Measurements from ENCODE around the gene PALLD. TPM values are rescaled to one million over a fixed set of nuclear protein-coding genes. Genes with fewer than 3 reads are reported as not detected.
A peak's percentile ranks its signal among the peaks of the same experiment; 100 is the strongest.

PALLD gene
- total and polyA plus RNA-seq, 3 donors from 2014 or later: 138 to 156 (median 146) TPM

DNA sequence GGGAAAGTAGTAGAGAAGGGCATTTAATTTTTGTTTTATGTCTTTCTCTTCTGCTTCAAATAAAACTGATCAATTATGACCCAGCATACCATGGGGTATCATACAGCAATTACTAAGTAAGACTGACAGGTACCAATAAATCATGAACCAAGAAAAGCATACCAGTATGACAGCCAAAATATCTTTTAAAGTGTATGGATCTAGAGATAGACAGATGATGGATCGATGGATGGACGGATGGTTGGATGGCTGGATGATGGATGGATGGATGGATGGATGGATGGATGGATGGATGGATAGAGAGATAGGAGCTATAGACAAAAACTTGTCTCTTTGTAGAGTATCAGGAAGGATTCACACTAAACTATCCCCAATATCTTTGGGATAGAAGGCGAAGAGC lies 18.0 kb upstream of the PALLD start:
- no peaks in the 10 kb centered on the region for H3K4me1 ChIP-seq
- H3K4me3 ChIP-seq: no peak overlapping the region
- no peak overlapping the region for H3K27ac ChIP-seq
- no peaks in the 10 kb centered on the region for H3K36me3 ChIP-seq (ENCODE audit: low read depth, missing control alignments)
- TF ChIP-seq, protein P1, sequence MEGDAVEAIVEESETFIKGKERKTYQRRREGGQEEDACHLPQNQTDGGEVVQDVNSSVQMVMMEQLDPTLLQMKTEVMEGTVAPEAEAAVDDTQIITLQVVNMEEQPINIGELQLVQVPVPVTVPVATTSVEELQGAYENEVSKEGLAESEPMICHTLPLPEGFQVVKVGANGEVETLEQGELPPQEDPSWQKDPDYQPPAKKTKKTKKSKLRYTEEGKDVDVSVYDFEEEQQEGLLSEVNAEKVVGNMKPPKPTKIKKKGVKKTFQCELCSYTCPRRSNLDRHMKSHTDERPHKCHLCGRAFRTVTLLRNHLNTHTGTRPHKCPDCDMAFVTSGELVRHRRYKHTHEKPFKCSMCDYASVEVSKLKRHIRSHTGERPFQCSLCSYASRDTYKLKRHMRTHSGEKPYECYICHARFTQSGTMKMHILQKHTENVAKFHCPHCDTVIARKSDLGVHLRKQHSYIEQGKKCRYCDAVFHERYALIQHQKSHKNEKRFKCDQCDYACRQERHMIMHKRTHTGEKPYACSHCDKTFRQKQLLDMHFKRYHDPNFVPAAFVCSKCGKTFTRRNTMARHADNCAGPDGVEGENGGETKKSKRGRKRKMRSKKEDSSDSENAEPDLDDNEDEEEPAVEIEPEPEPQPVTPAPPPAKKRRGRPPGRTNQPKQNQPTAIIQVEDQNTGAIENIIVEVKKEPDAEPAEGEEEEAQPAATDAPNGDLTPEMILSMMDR (IDR thresholded peaks at IDR 0.05): no peak
- no peak for TF ChIP-seq POLR2A (IDR thresholded peaks at IDR 0.05)
- no peak for DNase-seq
- no peaks in the 10 kb centered on the region for H3K9me3 ChIP-seq
- no peaks in the 10 kb centered on the region for H3K27me3 ChIP-seq
- intact Hi-C loops (cut with DNase I; ENCODE audit: low total_unique reads): no loop called here
- 72 to 83% methylated on average over 3 of the region's 3 CpGs for WGBS, 2 donors

DNA sequence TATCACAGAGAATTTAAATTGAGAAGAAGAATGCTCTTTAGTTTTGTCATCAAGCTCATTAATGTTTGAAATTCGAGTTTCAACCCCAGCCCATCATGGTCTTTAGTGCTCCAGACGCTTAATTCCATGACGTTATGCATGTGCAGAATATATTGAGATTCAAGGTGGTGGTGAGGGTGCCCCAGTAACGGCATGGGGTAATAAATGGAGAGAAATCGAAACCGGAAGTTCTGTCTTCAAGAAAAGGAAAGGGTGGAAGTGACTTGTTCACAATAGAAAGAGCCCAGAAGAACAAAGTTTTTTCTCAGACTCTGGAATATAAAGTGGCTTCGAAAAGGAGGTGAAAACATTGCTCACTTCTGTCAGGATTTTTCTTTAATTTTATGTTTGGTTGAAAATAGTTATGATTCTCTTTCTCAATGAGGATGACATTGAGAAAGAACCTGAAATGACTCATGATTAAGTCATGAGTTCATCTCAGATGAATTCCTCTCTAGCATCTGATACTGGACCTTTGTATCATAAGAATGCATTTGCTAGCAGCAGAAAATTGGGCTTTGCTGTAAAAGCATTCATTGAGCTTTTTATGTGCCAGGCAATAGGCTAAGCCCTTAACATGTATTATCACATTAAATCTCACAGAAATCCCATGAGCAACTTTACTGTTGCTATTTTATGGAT lies 15.8 kb upstream of the PALLD start:
- intact Hi-C loops (cut with DNase I; ENCODE audit: low total_unique reads): no loop called here
- peak; percentile 31 for DNase-seq
- WGBS, 2 donors: 10 to 12% methylated on average over 7 of the region's 7 CpGs

DNA sequence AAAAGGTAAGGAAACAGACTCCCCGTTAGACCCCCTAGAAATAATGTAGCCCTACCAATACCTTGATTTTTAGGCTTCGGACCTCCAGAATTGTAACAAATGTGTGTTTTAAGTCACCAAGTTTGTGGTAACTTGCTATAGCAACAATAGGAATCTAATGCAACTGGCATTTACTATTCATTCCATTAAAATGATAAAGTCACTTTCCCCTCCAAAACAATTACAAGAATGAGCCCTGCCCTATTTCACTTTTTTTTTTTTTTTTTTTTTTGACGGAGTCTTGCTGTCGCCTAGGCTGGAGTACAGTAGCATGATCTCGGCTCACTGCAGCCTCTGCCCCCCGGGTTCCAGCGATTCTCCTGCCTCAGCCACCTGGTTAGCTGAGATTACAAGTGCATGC lies 13.0 kb upstream of the PALLD start:
- Histone ChIP-seq H3K27me3 (no peaks in the 10 kb centered on the region), H3K4me3 (no peak overlapping the region), H3K4me1 (no peaks in the 10 kb centered on the region), H3K36me3 (ENCODE audit: low read depth, missing control alignments) (no peaks in the 10 kb centered on the region), H3K27ac (no peak overlapping the region), H3K9me3 (no peaks in the 10 kb centered on the region)
- WGBS, 2 donors: 87 to 96% methylated on average over 7 of the region's 7 CpGs
- DNase-seq: no peak
- intact Hi-C loops (cut with DNase I; ENCODE audit: low total_unique reads): no loop called here
- TF ChIP-seq POLR2A (IDR thresholded peaks at IDR 0.05): no peak
- TF ChIP-seq, protein P1 (IDR thresholded peaks at IDR 0.05): no peak

More for the DNA sequence above, 15.8 kb upstream of the PALLD start:
- peak overlapping the region; percentile 74 to 77 for H3K4me3 ChIP-seq
- no peaks in the 10 kb centered on the region for H3K27me3 ChIP-seq
- H3K4me1 ChIP-seq: no peaks in the 10 kb centered on the region
- H3K36me3 ChIP-seq (ENCODE audit: low read depth, missing control alignments): no peaks in the 10 kb centered on the region
- no peak for TF ChIP-seq POLR2A (IDR thresholded peaks at IDR 0.05)
- TF ChIP-seq, protein P1 (IDR thresholded peaks at IDR 0.05): no peak
- H3K9me3 ChIP-seq: no peaks in the 10 kb centered on the region
- H3K27ac ChIP-seq: peak overlapping the region; percentile 88 to 95

DNA sequence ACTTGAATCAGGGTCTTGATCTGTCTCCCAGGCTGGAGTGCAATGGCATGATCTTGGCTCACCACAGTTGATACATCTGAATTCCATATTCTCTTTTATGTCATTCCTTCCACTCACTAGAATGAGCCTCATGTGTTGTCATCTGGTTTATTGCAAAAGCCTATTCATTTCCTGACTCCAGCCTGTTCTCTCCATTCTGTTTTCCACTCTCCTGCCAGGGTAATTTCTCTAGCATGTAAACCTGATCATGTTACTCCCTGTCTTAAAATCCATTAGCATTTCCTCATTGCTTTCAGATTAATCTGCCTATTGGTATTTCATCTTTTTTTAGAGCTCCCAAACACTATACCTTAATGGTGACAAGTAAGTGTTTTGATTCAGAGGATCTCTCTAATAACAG lies 12.2 kb upstream of the PALLD start:
- Histone ChIP-seq H3K27me3 (no peaks in the 10 kb centered on the region), H3K4me3 (no peak overlapping the region), H3K4me1 (no peaks in the 10 kb centered on the region), H3K9me3 (no peaks in the 10 kb centered on the region), H3K27ac (no peak overlapping the region), H3K36me3 (ENCODE audit: low read depth, missing control alignments) (no peaks in the 10 kb centered on the region)
- intact Hi-C loops (cut with DNase I; ENCODE audit: low total_unique reads): no loop called here
- TF ChIP-seq, protein P1 (IDR thresholded peaks at IDR 0.05): no peak
- TF ChIP-seq POLR2A (IDR thresholded peaks at IDR 0.05): no peak
- DNase-seq: no peak

Measured in testis (tissue), 3 donors.